GM18519 (cell line): ENCODE results near the gene ISM1.

ENCODE experiments used
- ATAC-seq: cut with Tn5 transposase; IDR thresholded peaks from one replicate; pipeline ENCODE4 v1.9.1; 2021; ENCODE audit warnings: mild to moderate bottlenecking, moderate library complexity; ENCODE audit not compliant: unreplicated experiment, low FRiP score

ISM1 gene

GRCh38 chr20:13220904-13221297 lies at the start of gene ISM1:
ISM1 (plus strand) TSS chr20:13221274; CDS start chr20:13221777, 503 bp downstream.
- no peak for ATAC-seq

GRCh38 chr20:13173201-13173600 lies 47.9 kb upstream of the ISM1 start:
- no peak for ATAC-seq

- peak; percentile 77 for ATAC-seq
Measured at GRCh38 chr20:13174402-13174801, 46.7 kb upstream of the ISM1 start.

GRCh38 chr20:13180986-13181889 lies 39.8 kb upstream of the ISM1 start:
- ATAC-seq: no peak

GRCh38 chr20:13183005-13183404 lies 38.1 kb upstream of the ISM1 start:
- ATAC-seq: no peak

GRCh38 chr20:13186043-13186774 lies 34.9 kb upstream of the ISM1 start:
- no peak for ATAC-seq

- no peak for ATAC-seq
Measured at GRCh38 chr20:13187899-13188298, 33.2 kb upstream of the ISM1 start.

GRCh38 chr20:13199279-13199678 lies 21.8 kb upstream of the ISM1 start:
- no peak for ATAC-seq

- no peak for ATAC-seq
Measured at GRCh38 chr20:13200767-13201500, 20.1 kb upstream of the ISM1 start.

- ATAC-seq: no peak
Measured at GRCh38 chr20:13202565-13202964, 18.5 kb upstream of the ISM1 start.

GRCh38 chr20:13205425-13205824 lies 15.6 kb upstream of the ISM1 start:
- no peak for ATAC-seq

GRCh38 chr20:13205848-13206434 lies 15.1 kb upstream of the ISM1 start:
- no peak for ATAC-seq

GRCh38 chr20:13207016-13207415 lies 14.1 kb upstream of the ISM1 start:
- no peak for ATAC-seq

- no peak for ATAC-seq
Measured at GRCh38 chr20:13211956-13212618, 9.0 kb upstream of the ISM1 start.

GRCh38 chr20:13212750-13213149 lies 8.3 kb upstream of the ISM1 start:
- peak; percentile 56 for ATAC-seq

GRCh38 chr20:13213335-13213734 lies 7.7 kb upstream of the ISM1 start:
- no peak for ATAC-seq

GRCh38 chr20:13216533-13216932 lies 4.5 kb upstream of the ISM1 start:
- no peak for ATAC-seq

- no peak for ATAC-seq
Measured at GRCh38 chr20:13219327-13220193, 1.5 kb upstream of the ISM1 start.
